HL-60 (cell line): ENCODE data around the gene GNAT1.

Source experiments
- DNase-seq, 2 experiments: peaks; one replicate each; pipeline ENCODE4 v3.0.0-alpha.2; 2010 to 2020; ENCODE audit warnings: low read depth in 1 of 2, low spot score in 1 of 2
- H3K27ac ChIP-seq: fragments of 250-450 bp; sonication (Bioruptor Pico); replicated peaks from 2 replicates; pipeline ENCODE4 v1.5.1; 2020; ENCODE audit warnings: mild to moderate bottlenecking, moderate library complexity
- H3K27me3 ChIP-seq: fragments of 250-450 bp; sonication (Bioruptor Pico); 2 replicates; pipeline ENCODE4 v1.5.1; 2021; ENCODE audit warnings: mild to moderate bottlenecking, moderate library complexity; ENCODE audit not compliant: insufficient read depth, poor library complexity, severe bottlenecking
- H3K4me3 ChIP-seq: replicated peaks from 2 replicates; pipeline ENCODE4 v1.5.1; 2011; ENCODE audit warnings: mild to moderate bottlenecking, control low read depth, low read length; ENCODE audit not compliant: insufficient read depth
- CTCF ChIP-seq: IDR thresholded peaks from one replicate; pipeline ENCODE4 v1.5.1; 2011; ENCODE audit warnings: low read length, control low read depth, inconsistent platforms; ENCODE audit not compliant: insufficient read depth
- GABPA ChIP-seq: IDR thresholded peaks from 2 replicates; pipeline ENCODE4 v1.6.1; 2012; ENCODE audit warnings: low read depth
- POLR2AphosphoS5 ChIP-seq: IDR thresholded peaks from 2 replicates; pipeline ENCODE4 v1.6.1; 2012; ENCODE audit warnings: low read depth
- REST ChIP-seq: IDR thresholded peaks from 2 replicates; pipeline ENCODE4 v1.6.1; 2012; ENCODE audit warnings: low read depth; ENCODE audit not compliant: insufficient replicate concordance
- SPI1 ChIP-seq: IDR thresholded peaks from 2 replicates; pipeline ENCODE4 v1.6.1; 2012; ENCODE audit warnings: low read depth, mild to moderate bottlenecking, borderline replicate concordance

Gene GNAT1

GRCh38 chr3:50147861-50148260 is 43.5 kb upstream of the GNAT1 start:
- DNase-seq, result no peak
- Histone ChIP-seq H3K4me3 (no peak overlapping the region), H3K27ac (no peak overlapping the region), H3K27me3 (no peaks in the 10 kb centered on the region)
- TF ChIP-seq SPI1 (no peak), CTCF (no peak), GABPA (no peak), POLR2AphosphoS5 (no peak), REST (no peak)

- TF ChIP-seq SPI1 (no peak), GABPA (no peak), CTCF (no peak), POLR2AphosphoS5 (no peak), REST (no peak)
- peaks cover 10% of the 10 kb centered on the region for H3K27me3 ChIP-seq
- no peak overlapping the region for H3K27ac ChIP-seq
- H3K4me3 ChIP-seq, result no peak overlapping the region
- DNase-seq, result no peak
These were observed 41.0 kb upstream of the GNAT1 start for GRCh38 chr3:50150404-50150750.

GRCh38 chr3:50150863-50151686 is 40.3 kb upstream of the GNAT1 start:
- Histone ChIP-seq H3K27ac (no peak overlapping the region), H3K4me3 (no peak overlapping the region), H3K27me3 (peaks cover 17% of the 10 kb centered on the region)
- TF ChIP-seq POLR2AphosphoS5, result no peak
- TF ChIP-seq GABPA, result no peak
- no peak for TF ChIP-seq REST
- TF ChIP-seq CTCF, result no peak
- no peak for TF ChIP-seq SPI1
- no peak for DNase-seq
